HepG2 (cell line): Measurements from ENCODE around the gene MIEF1. TPM values are rescaled to one million over a fixed set of nuclear protein-coding genes. Genes with fewer than 3 reads are reported as not detected.
A peak's percentile ranks its signal among the peaks of the same experiment; 100 is the strongest.

Experiments used
- EED ChIP-seq: sonication (generic); formaldehyde crosslinking; IDR thresholded peaks from 2 replicates; pipeline ENCODE4 v1.5.0; 2020; ENCODE audit warnings: mild to moderate bottlenecking, missing genetic modification reagents
- GATA4 ChIP-seq: sonication (generic); IDR thresholded peaks from 2 replicates; pipeline ENCODE4 v1.6.1; 2016; ENCODE audit warnings: antibody characterized with exemption, low read depth, borderline replicate concordance
- GFI1 ChIP-seq: sonication (generic); formaldehyde crosslinking; IDR thresholded peaks from 2 replicates; pipeline ENCODE4 v1.5.0; 2020; ENCODE audit warnings: missing genetic modification reagents, mild to moderate bottlenecking, borderline replicate concordance
- HOXA3 ChIP-seq: sonication (generic); formaldehyde crosslinking; IDR thresholded peaks from 2 replicates; pipeline ENCODE4 v1.5.0; 2020; ENCODE audit warnings: missing genetic modification reagents
- KMT2A ChIP-seq: sonication (generic); formaldehyde crosslinking; IDR thresholded peaks from 2 replicates; pipeline ENCODE4 v1.4.0; 2020; ENCODE audit warnings: missing genetic modification reagents
- MATR3 ChIP-seq: sonication (generic); formaldehyde crosslinking; IDR thresholded peaks from 2 replicates; pipeline ENCODE4 v1.4.0; 2020; ENCODE audit warnings: missing genetic modification reagents
- NR2F6 ChIP-seq, 2 experiments: IDR thresholded peaks; 2 replicates each; pipeline ENCODE4 v1.6.1; 2016; ENCODE audit warnings: antibody characterized with exemption in 1 of 2, mild to moderate bottlenecking in 1 of 2
- SNAPC4 ChIP-seq: sonication (generic); formaldehyde crosslinking; IDR thresholded peaks from 2 replicates; pipeline ENCODE4 v1.4.0; 2020; ENCODE audit warnings: mild to moderate bottlenecking, missing genetic modification reagents
- SP140L ChIP-seq: sonication (generic); formaldehyde crosslinking; IDR thresholded peaks from 2 replicates; pipeline ENCODE4 v1.4.0; 2020; ENCODE audit warnings: missing genetic modification reagents, borderline replicate concordance
- ZBTB7B ChIP-seq: sonication (generic); formaldehyde crosslinking; IDR thresholded peaks from 2 replicates; pipeline ENCODE4 v1.4.0; 2020; ENCODE audit warnings: missing genetic modification reagents
- ZNF318 ChIP-seq: sonication (generic); formaldehyde crosslinking; IDR thresholded peaks from 2 replicates; pipeline ENCODE4 v1.4.0; 2020; ENCODE audit warnings: mild to moderate bottlenecking, missing genetic modification reagents
- ZNF343 ChIP-seq: sonication (generic); formaldehyde crosslinking; IDR thresholded peaks from 2 replicates; pipeline ENCODE4 v1.4.0; 2020; ENCODE audit warnings: mild to moderate bottlenecking, missing genetic modification reagents
- ZNF652 ChIP-seq: IDR thresholded peaks from 2 replicates; pipeline ENCODE4 v1.6.1; 2016; ENCODE audit warnings: low read depth, borderline replicate concordance
- ZNF740 ChIP-seq: sonication (generic); formaldehyde crosslinking; IDR thresholded peaks from 2 replicates; pipeline ENCODE4 v1.4.0; 2020; ENCODE audit warnings: missing genetic modification reagents
- ZNF781 ChIP-seq: sonication (generic); formaldehyde crosslinking; IDR thresholded peaks from 2 replicates; pipeline ENCODE4 v1.5.1; 2020; ENCODE audit warnings: borderline replicate concordance, mild to moderate bottlenecking, missing genetic modification reagents; ENCODE audit errors: not compliant biosample characterization
- polyA plus RNA-seq, 8 experiments: library from polyadenylated mRNA; depleted of rRNA in 3 of 8; stranded (reverse) in 7 of 8; unstranded in 1 of 8; fragments of >200 nt; fragmentation: Illumina TruSeq in 4 of 8; extraction: Trizol in 4 of 8; gene quantifications; 2 replicates each; pipeline versions ENCODE4 v1.2.1 to v1.2.3, GENCODE V29; 2011 to 2016; ENCODE audit warnings: low read depth in 4 of 8, missing spikeins in 1 of 8, mixed read lengths in 1 of 8; ENCODE audit not compliant: insufficient read depth in 1 of 8
- total RNA-seq, 5 experiments: library from RNA; depleted of rRNA; stranded (reverse); fragments of >200 nt; fragmentation: Illumina TruSeq; extraction: Trizol; gene quantifications; 2 replicates each; pipeline ENCODE4 v1.2.3, GENCODE V29; 2016; ENCODE audit warnings: low read depth in 1 of 5

Gene MIEF1
- total and polyA plus RNA-seq, 2 of the 13 experiments (the other 11 are each of a cell fraction or from before 2014, with no cell fraction given), result 21.7 to 34.8 TPM

- TF ChIP-seq SNAPC4 (CRISPR knock-in tag) (no peak), GATA4 (no peak), GFI1 (CRISPR knock-in tag) (peak; percentile 34; the same call in 1 of the 2 replicates), ZNF318 (CRISPR knock-in tag) (no peak), MATR3 (CRISPR knock-in tag) (no peak), ZNF652 (CRISPR knock-in tag) (no peak), HOXA3 (CRISPR knock-in tag) (peak; percentile 91), EED (CRISPR knock-in tag) (no peak), ZBTB7B (CRISPR knock-in tag) (peak; percentile 80; the same call in 1 of the 2 replicates), ZNF781 (no peak), KMT2A (peak; percentile 74), ZNF740 (CRISPR knock-in tag) (no peak), SP140L (peak; percentile 32; the same call in 1 of the 2 replicates), ZNF343 (CRISPR knock-in tag) (peak; percentile 69; the same call in 1 of the 2 replicates), NR2F6 (IDR thresholded peaks at IDR 0.05) (no peak), NR2F6 (CRISPR knock-in tag; IDR thresholded peaks at IDR 0.05) (peak; percentile 84)
These were observed at the start of gene MIEF1 (continued) for GRCh38 chr22:39502109-39502788.
